ENCODE data around the gene FILIP1L.

Gene FILIP1L

DNA sequence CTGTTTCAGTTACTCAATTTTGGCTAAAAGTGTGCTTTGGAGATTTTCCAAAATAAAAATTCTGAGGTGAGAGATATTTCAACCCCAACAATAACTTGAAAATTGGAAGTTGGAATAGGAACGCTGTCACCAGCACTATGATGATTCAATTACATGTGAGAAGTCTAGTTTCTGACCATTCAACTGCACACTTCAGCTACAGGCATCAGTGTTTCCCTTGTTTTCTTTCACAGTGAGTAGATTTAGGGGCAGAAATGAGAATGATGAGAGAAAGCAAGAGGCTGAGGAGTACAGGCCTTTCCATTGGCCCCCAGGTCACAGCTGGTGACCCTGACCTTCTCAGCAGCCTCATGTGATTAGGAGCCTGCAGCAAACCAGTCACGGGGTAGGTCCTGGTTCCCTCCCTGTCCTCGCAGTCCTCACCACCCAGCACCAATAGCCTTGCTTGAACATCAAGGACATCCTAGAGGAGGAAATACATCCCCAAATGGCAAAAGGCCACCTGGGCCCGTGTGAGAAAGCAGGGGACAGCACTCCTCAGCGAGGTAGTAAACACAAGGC, 10.0 kb upstream of the FILIP1L start:
- no peak for DNase-seq

DNA sequence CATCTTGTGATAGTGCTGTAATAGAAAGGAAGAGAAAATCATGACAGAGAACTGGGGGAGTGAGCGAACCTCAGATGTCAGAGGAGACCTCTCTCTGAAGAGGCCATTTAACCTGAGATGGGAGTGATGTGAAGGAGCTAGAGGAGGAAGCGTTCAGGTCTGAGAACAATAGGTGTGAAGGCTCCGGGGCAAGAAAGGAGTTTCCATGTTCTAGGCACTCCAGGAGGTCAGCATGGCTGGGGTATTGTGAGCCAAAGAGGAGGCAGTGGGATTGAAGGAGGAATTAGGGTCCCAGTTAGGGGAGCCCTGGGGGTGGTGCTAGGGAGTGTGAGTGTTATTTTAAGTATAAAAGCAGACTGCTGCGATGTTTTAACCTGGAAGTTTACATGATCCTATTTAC, 8.8 kb upstream of the FILIP1L start:
- DNase-seq: no peak

DNA sequence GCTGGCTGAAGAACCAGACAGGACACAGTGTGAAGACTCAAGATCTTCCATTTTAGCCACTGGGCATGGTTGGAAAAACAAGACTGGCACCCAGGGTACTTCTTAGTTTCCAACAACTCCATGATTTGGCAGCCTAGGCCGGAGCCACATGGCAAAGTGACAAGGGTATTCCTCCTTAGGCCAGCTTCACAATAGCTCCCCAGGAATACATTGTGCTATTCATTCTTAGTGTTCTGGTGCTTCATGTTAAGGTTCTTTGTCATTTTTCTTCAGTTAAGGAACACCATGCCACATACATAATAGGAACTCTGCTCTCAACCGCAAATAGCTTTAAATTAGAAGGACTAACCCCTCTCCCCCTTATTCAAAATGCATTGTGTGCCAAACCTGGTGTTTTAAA, 8.0 kb upstream of the FILIP1L start:
- no peak for DNase-seq

DNA sequence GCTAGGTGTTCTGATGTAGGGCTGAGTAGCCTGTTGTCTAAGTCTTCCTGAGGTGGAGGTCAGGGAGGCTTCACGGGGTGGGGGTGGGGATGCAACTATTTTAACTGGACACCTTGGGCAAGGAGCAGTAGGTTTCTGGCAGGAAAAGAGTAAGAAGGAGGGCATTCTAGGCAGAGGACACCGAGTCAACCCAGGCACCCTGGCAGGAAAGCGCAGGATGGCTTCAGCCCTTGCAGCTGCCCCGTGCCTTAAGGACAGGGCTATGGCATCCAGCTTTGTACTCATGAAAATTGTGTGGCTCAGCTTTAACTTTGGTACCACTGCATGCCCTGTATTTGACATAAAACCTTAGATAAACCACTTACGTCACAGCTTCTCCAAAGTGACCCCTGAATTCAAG, 6.4 kb upstream of the FILIP1L start:
- DNase-seq: no peak

GRCh38 chr3:100120012-100120411, 5.7 kb upstream of the FILIP1L start:
- DNase-seq: no peak

GRCh38 chr3:100117093-100117492, 2.8 kb upstream of the FILIP1L start:
- no peak for DNase-seq

GRCh38 chr3:100113723-100114412, 433 bp downstream of the FILIP1L start:
- no peak for DNase-seq

GRCh38 chr3:100111728-100112127, 2.6 kb downstream of the FILIP1L start:
- DNase-seq: no peak

GRCh38 chr3:100110162-100110561, 4.1 kb downstream of the FILIP1L start:
- no peak for DNase-seq

- no peak for DNase-seq
Measured at GRCh38 chr3:100108464-100109079, 5.7 kb downstream of the FILIP1L start.

DNA sequence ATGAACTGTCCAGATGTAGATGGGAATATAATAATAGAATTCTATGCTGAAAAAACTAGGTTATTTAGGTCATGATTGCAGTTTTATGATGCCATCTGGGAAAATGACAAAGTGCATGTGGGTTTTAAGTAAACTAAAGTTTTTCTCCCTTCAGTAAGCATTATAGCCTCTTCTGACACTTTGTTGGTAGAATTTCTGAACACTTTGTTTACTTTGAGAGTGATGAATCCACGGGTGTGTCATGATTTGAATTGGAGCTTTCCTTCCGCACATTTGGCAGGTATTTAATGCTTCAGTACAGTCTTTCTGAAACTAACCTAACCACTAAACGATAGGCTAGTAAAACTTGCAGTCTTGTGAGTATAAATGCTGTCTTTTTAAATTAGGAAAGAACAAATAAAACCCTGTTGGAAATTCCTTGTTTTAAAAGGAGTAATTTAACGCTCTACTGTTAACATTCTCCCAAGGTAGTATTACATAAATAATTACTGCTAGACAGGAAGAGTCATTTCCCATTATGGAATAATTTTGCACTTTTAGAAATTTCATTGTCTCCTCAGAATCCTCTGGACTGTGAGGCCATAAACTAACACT, 7.0 kb downstream of the FILIP1L start:
- DNase-seq: no peak

GRCh38 chr3:100106531-100107141, 7.7 kb downstream of the FILIP1L start:
- DNase-seq: no peak

GRCh38 chr3:100106094-100106493, 8.2 kb downstream of the FILIP1L start:
- DNase-seq: no peak

- no peak for DNase-seq
Measured at GRCh38 chr3:100105501-100105900, 8.8 kb downstream of the FILIP1L start.

GRCh38 chr3:100104817-100105413, 9.4 kb downstream of the FILIP1L start:
- DNase-seq: no peak

DNA sequence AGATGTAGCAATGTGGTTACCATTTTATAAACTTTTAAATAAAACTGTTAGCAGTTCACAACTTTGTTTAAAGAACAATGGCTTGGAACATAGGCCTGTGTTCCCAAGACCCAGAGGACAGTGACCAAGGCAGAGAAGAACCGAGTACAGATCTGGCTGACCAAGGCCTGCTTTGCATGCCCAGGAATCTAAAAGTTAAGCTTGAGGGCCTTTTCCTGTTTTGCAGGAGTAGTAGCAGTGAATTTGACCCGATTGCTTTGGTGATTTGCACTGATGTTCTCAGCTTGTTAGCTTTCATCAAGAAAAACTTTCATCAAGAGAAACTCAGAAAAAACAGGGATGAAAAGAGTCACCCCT, 9.9 kb downstream of the FILIP1L start:
- no peak for DNase-seq

DNA sequence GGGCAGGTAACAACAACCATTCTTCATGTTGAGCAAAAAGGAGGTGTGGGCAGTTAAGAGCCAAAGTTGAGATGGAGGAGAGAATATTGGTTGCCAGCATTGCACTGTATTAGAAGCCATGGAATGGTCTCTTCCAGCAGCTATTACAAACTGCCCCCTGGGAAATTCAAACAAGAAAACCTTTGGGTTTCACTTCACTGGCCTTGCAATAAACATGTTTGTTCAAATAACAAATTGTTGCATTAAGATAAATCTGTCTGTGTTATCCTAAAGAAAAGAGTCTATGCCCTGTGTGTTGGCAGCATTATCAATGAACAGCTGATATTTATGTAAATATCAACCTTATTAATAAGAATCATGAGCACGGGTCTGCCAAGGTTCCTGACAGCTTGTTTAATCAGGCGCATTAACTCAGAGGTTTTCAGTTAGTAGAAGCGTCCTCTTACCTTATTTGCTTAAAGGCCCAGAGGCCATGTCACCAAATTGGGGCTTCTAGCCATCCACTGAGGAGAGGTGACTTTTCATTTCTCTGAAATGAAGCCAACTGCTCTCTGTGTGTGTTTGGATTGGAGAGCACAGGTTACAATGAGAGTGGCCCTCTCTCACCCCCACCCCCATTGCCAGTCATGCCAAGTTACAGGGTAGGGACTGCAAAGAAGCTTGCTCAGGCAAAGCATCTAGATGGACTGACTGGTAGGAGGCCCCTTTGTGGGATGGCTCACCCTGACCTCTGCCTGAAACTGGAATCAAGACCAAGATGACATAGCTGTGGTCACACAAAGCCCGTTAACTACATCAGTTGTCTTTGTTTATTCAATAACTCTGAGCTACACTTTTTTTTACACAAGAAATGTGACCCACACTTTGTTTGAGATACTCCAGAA, 10.5 kb downstream of the FILIP1L start:
- no peak for DNase-seq

DNA sequence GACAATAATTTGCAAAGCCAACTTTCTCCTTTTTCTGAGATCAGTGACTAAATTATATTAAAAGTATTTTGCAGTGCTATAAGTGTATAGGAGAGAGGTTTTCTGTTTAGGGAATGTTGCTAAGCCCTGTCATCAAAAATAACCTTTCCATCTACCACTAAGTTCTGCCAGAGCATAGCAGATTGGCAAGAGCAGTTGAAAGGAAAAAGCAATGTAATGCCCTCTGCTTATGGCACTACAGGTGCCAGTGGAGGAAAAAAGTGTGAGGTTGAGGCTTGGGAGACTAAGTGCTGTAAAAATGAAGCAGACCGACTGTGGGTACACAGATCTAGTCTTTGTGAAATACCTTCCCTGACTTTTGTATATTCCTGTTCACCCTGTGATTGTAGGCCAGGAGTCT, 11.5 kb downstream of the FILIP1L start:
- DNase-seq: no peak

DNA sequence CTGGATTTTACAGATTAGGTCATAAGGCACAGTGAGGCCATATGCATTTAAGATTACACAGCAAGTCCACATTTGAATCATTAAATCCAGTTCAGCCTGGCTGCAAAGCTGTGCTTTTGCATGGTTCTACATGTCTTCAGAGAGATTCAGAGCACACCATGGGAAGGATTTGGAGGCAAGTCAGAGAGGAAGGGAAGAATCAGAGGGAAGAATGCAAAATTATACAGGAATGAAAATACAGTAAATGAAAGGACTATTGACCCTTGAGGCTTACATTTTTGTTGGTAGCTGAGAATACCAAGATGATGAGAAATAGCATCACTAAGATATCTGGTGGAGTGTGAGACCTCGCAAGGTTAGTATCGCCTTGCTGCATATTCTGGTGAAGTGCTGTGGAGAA, 13.9 kb downstream of the FILIP1L start:
- DNase-seq: no peak

- DNase-seq: no peak
Measured at GRCh38 chr3:100099621-100100020, 14.7 kb downstream of the FILIP1L start.

GRCh38 chr3:100098784-100099070, 15.6 kb downstream of the FILIP1L start:
- DNase-seq: no peak

GRCh38 chr3:100097919-100098783, 16.1 kb downstream of the FILIP1L start:
- no peak for DNase-seq

Data from islet precursor cell (in vitro differentiated cells).